ENCODE data around the gene PDGFRA. TPM values are rescaled to one million over a fixed set of nuclear protein-coding genes. Genes with fewer than 3 reads are reported as not detected.

The PDGFRA gene
- total RNA-seq, 4 donors from 2014 or later, result 95.2 to 181 (median 114) TPM

GRCh38 chr4:54289316-54289715, 60.2 kb downstream of the PDGFRA start:
- 91% methylated on average over 2 of the region's 2 CpGs for WGBS
- no peak overlapping the region for H3K27ac ChIP-seq (replicated peaks in 1 of 4)
- no peak for TF ChIP-seq EP300 (IDR thresholded peaks at IDR 0.05)
- TF ChIP-seq, protein P1, sequence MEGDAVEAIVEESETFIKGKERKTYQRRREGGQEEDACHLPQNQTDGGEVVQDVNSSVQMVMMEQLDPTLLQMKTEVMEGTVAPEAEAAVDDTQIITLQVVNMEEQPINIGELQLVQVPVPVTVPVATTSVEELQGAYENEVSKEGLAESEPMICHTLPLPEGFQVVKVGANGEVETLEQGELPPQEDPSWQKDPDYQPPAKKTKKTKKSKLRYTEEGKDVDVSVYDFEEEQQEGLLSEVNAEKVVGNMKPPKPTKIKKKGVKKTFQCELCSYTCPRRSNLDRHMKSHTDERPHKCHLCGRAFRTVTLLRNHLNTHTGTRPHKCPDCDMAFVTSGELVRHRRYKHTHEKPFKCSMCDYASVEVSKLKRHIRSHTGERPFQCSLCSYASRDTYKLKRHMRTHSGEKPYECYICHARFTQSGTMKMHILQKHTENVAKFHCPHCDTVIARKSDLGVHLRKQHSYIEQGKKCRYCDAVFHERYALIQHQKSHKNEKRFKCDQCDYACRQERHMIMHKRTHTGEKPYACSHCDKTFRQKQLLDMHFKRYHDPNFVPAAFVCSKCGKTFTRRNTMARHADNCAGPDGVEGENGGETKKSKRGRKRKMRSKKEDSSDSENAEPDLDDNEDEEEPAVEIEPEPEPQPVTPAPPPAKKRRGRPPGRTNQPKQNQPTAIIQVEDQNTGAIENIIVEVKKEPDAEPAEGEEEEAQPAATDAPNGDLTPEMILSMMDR (IDR thresholded peaks at IDR 0.05), result no peak
- no peak for TF ChIP-seq POLR2AphosphoS5 (IDR thresholded peaks at IDR 0.05)
- TF ChIP-seq POLR2A (IDR thresholded peaks at IDR 0.05; ENCODE audit: low read depth), result no peak
- intact Hi-C loops (cut with DNase I), result no loop called here
- H3K4me3 ChIP-seq, result no peak overlapping the region
- no peaks in the 10 kb centered on the region for H3K4me1 ChIP-seq
- DNase-seq (ENCODE audit: extremely low spot score), result no peak
- peaks cover 0 to 19% (median 7%) of the 10 kb centered on the region in 4 donors for H3K36me3 ChIP-seq
- no peaks in the 10 kb centered on the region for H3K9me3 ChIP-seq
- peaks cover 0 to 6% (median 0%) of the 10 kb centered on the region in 4 donors for H3K27me3 ChIP-seq

DNA sequence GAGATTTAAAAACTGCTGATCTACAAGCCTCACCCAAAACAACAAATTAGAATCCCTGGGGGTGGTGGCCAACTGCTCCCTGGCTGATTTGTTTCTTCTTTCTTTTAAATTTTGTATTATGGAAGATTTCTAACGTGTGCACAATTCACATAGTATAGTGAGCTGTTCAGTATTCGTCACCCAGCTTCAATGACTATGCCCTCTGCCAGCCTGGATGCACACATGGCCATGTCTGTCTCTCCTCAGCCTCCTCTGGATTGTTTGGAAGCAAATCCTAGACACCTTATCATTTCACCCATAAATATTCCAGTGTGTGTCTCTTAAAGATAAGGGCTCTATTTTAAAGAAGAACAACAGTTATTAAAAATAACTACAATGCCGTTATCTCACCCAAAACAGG, 61.9 kb downstream of the PDGFRA start:
- Histone ChIP-seq H3K27ac (replicated peaks in 1 of 4) (no peak overlapping the region), H3K4me3 (no peak overlapping the region), H3K27me3 (peaks cover 0 to 6% (median 0%) of the 10 kb centered on the region in 4 donors), H3K36me3 (peaks cover 0 to 18% (median 7%) of the 10 kb centered on the region in 4 donors), H3K9me3 (no peaks in the 10 kb centered on the region), H3K4me1 (no peaks in the 10 kb centered on the region)
- 97% methylated on average over 3 of the region's 3 CpGs for WGBS
- DNase-seq (ENCODE audit: extremely low spot score), result peak; percentile 14
- intact Hi-C loops (cut with DNase I), result no loop called here
- no peak for TF ChIP-seq EP300 (IDR thresholded peaks at IDR 0.05)
- no peak for TF ChIP-seq POLR2AphosphoS5 (IDR thresholded peaks at IDR 0.05)
- TF ChIP-seq, protein P1 (IDR thresholded peaks at IDR 0.05), result no peak
- TF ChIP-seq POLR2A (IDR thresholded peaks at IDR 0.05; ENCODE audit: low read depth), result no peak

DNA sequence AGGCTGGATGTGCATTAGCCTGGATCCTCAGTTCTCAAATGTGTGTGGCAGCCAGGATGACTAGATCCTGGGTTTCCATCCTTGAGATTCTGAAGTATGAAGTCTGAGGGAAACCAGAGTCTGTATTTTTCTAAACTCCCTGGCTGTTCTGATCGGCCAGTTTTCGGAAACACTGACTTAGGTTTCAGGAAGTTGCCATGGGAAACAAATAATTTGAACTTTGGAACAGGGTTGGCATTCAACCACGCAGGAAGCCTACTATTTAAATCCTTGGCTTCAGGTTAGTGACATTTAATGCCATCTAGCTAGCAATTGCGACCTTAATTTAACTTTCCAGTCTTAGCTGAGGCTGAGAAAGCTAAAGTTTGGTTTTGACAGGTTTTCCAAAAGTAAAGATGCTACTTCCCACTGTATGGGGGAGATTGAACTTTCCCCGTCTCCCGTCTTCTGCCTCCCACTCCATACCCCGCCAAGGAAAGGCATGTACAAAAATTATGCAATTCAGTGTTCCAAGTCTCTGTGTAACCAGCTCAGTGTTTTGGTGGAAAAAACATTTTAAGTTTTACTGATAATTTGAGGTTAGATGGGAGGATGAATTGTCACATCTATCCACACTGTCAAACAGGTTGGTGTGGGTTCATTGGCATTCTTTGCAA, 67.6 kb downstream of the PDGFRA start:
- no peak for DNase-seq (ENCODE audit: extremely low spot score)
- TF ChIP-seq POLR2A (IDR thresholded peaks at IDR 0.05; ENCODE audit: low read depth) (no peak), EP300 (IDR thresholded peaks at IDR 0.05) (no peak), POLR2AphosphoS5 (IDR thresholded peaks at IDR 0.05) (peak in 1 of 2 donors; percentile 17)
- TF ChIP-seq, protein P1 (IDR thresholded peaks at IDR 0.05), result no peak
- peak overlapping the region in 2 of 4 donors; percentile 14 to 36 for H3K27ac ChIP-seq (replicated peaks in 1 of 4)
- H3K36me3 ChIP-seq, result peaks cover 0 to 3% (median 0%) of the 10 kb centered on the region in 4 donors
- H3K4me3 ChIP-seq, result no peak overlapping the region
- peaks cover 0 to 12% (median 7%) of the 10 kb centered on the region in 4 donors for H3K4me1 ChIP-seq
- H3K27me3 ChIP-seq, result no peaks in the 10 kb centered on the region
- WGBS, result 54% methylated on average over 7 of the region's 7 CpGs
- H3K9me3 ChIP-seq, result peaks cover 0 to 8% (median 0%) of the 10 kb centered on the region in 4 donors
- intact Hi-C loops (cut with DNase I), result no loop called here

GRCh38 chr4:54308110-54308509, 79.0 kb downstream of the PDGFRA start:
- Histone ChIP-seq H3K4me3 (no peak overlapping the region), H3K4me1 (no peaks in the 10 kb centered on the region), H3K27me3 (no peaks in the 10 kb centered on the region), H3K36me3 (no peaks in the 10 kb centered on the region), H3K27ac (replicated peaks in 1 of 4) (no peak overlapping the region), H3K9me3 (peaks cover 0 to 9% (median 4%) of the 10 kb centered on the region in 4 donors)
- intact Hi-C loops (cut with DNase I), result no loop called here
- 63% methylated on average over 2 of the region's 2 CpGs for WGBS
- no peak for DNase-seq (ENCODE audit: extremely low spot score)
- TF ChIP-seq, protein P1 (IDR thresholded peaks at IDR 0.05), result no peak
- TF ChIP-seq POLR2A (IDR thresholded peaks at IDR 0.05; ENCODE audit: low read depth) (no peak), POLR2AphosphoS5 (IDR thresholded peaks at IDR 0.05) (no peak), EP300 (IDR thresholded peaks at IDR 0.05) (no peak)
